Fibroblast of skin of back (primary cell): Measurements from ENCODE around the gene SH2D4B. TPM values are rescaled to one million over a fixed set of nuclear protein-coding genes. Genes with fewer than 3 reads are reported as not detected.

ENCODE experiments used
- DNase-seq: peaks from one replicate; pipeline ENCODE4 v3.0.0-alpha.2; 2013
- polyA plus RNA-seq, 2 experiments: library from polyadenylated mRNA; unstranded; fragments of 120-200 nt; gene quantifications; one replicate each; pipeline ENCODE4 v1.2.1, GENCODE V29; 2013; ENCODE audit not compliant: insufficient read length in 2 of 2

The SH2D4B gene
- not detected for polyA plus RNA-seq (2013, experiment 1 of 2; ENCODE audit: insufficient read length)
- not detected for polyA plus RNA-seq (2013, experiment 2 of 2; ENCODE audit: insufficient read length)

DNA sequence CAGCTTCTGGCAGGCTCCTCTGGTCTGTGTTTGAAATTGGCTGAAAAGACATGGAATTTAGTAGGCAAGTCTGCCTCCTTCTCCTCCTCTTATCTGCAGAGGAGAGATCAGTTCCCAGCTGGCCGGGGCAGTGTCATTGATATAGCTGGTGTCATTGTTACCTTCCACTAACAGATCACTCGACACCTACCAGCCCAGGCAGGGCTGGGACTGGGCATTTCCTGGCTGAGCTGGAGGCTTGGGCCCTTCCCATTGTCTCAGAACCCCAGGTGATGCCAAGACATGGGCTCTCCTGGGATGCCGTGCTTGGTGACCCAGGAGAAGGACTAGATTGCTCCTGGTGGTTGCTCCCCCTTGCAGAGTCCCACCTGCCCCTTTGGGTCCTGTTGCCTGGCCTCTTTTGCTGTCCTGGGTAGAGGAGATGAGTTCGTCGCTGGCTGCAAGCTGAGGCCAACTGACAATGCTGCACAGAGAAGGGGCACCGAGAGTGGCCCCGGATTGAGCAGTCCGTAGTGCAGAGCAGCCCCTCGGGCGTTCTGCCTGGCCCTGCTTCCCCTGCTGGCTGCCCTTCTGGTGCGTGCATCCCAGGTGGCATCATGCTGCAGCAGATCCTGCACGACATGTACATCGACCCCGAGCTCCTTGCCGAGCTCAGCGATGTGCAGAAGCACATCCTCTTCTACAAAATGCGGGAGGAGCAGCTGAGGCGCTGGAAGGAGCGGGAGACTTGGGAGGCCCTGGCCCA, at the start of gene SH2D4B:
Gene SH2D4B, plus strand, starts transcription at position 167 of the 745 bp plus-strand sequence. Its CDS starts 430 bp downstream, at position 597.
- DNase-seq = no peak

DNA sequence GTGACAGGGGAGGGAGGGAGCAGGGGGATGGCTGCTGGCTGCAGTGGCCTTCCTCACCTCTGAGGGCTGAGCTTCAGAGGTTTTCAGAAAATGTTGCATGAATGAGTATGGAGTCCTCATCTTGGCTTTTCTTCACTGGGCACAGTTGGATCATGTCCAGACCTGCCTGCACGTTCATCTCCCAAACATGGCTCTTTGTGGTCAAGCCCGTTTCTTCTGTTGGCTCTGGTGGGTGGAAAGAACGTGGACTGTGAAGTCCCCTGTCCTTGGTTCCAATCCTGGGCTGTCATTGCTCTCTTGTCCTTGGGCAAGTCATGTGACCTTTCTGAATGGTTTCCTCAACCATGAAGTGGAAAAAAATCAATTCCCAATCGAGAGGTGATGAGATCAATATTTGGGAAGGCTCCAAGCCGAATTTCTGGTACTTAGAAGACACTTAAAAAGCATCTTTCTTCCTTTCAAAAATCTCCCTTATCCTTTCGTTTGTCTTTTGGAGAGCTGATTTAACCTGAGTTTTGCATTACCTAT, 49.1 kb upstream of the SH2D4B start:
- no peak for DNase-seq

DNA sequence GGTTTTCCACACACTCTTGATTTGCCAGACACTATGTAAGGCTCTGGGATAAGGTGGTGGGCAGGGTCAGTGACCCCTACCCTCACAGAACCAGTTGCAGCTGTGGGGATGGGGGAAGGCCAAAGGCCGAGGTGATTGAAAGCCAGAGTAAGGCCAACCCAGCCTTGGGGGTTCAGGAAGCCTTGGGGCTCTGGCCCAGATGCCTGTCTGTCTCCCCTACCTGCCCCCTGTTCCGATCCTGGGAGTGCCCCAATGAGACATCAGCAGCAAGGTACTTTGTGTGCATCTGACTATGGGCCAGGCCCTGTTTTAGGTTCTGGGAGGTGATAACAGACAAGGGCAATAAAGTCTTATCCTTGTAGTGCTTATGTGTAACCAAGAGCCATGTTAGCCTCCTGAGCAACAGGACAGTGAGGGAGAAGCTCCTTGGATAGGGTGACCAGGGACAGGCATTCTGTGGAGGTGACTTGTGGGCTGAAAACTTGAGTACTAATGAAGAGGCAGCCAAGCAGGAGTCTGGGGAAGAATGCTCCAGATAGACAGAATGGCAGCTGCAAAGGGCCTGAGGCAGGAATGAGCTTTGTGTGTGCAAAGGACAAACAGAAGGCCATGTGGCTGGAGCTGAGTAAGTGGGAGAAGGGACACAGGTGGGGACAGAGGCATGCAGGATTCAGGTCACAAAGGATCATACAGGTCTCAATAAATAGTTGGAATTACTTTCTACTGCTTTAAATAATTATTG, 48.2 kb upstream of the SH2D4B start:
- no peak for DNase-seq

DNA sequence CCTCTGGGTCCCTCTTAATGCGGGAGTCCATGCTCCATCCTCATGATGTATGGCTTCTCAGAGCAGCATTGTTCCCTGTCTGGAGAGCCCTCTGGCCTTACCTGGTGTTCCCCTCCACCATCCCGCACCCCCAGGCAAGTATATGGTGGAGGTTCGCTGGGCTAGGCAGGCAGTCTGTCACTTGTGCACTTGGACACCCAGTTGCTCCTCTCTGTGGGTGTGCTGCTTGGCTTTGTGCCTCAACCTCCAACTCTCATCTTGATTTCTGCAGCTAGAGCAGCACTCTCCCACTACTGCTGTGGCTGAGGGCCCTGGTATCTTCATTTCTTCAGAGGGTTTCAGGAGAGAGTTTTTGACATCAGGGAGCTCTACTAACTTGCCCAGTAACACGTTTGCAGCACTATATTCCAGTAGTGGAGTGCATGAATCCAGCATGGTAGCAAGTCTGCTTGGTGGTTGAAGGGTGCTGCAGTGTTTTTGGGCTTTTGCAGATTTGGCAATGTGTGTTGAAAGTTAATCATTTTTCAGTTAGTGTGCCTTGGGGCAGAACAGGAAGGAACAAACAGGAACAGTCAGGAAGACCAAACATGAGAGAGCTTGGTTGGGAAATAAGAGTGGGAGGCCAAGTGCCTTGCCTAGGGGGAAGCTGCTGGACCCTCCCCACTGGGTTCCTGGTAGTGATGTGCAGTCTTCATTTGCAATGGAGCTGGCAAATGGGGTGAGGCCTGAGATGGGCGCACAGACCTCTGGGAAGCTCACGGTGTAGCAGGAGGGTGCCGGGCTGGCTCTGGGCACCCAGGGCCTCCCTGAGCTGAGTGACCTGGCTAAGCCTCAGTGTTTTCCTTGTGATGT, 46.2 kb upstream of the SH2D4B start:
- no peak for DNase-seq

DNA sequence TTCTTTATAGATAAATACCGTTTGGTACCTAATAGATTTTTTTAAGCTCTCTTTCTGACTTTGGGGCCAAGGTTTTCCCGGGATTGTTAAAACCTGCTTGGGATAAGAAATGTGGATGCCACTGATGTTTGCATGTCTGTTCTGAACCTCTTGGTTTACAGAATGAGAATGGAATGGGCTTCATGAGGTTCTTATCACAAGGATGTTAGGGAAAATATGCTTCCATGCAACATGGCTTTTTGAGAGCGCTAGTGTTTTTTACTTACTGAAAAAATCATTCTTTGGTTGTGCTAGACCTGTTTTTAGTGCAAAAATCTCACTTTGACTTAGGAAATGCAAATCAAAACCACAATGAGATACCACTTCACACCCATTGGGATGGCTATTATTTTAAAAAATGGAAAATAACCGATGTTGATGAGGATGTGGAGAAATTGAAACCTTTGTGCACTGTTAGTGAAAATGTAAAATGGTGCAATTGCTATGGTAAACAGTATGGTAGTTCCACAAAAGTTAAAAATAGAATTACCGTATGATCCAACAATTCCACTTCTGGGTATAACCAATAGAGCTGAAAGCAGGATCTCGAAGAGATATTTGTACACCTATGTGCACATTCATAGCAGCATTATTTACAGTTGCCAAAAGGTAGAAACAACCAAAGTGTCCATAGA, 44.7 kb upstream of the SH2D4B start:
- DNase-seq = no peak

DNA sequence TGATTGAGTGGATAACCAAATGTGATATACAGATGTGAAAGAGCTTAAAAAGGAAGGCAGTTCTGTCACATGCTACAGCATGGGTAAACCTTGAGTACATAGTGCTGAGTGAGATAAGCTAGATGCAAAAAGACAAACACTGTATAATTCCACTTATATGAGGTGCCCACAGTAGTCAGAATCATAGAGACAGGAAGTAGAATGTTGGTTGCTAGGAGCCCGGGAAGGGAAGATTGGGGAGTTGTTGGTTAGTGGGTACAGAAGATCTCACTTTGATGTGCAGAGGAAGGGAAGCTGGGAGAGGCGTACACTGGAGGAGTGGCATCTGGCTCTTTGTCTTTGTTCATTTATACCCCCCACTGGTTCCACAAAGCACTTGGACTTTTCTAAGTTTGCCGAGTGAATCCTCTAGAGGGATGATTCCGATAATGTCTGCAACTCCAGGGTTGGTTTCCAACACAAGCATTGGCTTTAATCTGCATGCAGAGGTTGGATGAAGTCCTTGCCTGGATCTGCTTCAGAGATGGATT, 44.1 kb upstream of the SH2D4B start:
- peak; percentile 84 for DNase-seq

DNA sequence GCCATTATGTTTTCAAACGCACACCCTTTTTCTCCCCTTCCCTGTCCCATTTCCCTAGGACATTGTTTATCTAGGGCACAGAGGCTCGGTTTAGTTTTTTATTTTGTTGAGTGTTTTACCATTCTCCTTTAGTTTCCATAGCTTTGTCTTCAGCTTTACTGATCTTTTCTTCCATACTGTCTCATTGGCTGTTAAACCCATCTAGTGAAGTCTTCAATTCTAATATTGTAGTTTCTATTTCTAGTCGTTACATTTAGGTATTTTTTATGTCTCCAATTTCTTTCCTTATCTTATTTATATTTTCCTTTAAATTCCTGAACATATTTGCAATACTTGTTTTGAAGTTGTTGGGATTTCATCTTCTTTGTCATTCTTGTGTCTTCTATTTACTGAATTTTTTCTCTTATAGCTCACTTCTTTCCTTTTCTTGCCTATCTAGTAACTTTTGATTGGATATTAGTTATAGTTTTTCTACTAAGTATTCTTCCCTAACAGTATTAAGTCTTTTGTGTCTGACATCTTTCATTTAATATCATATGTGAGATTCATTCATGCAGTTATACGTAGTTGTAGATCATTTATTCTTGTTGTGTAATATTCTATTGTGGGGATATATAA, 41.0 kb upstream of the SH2D4B start:
- no peak for DNase-seq

DNA sequence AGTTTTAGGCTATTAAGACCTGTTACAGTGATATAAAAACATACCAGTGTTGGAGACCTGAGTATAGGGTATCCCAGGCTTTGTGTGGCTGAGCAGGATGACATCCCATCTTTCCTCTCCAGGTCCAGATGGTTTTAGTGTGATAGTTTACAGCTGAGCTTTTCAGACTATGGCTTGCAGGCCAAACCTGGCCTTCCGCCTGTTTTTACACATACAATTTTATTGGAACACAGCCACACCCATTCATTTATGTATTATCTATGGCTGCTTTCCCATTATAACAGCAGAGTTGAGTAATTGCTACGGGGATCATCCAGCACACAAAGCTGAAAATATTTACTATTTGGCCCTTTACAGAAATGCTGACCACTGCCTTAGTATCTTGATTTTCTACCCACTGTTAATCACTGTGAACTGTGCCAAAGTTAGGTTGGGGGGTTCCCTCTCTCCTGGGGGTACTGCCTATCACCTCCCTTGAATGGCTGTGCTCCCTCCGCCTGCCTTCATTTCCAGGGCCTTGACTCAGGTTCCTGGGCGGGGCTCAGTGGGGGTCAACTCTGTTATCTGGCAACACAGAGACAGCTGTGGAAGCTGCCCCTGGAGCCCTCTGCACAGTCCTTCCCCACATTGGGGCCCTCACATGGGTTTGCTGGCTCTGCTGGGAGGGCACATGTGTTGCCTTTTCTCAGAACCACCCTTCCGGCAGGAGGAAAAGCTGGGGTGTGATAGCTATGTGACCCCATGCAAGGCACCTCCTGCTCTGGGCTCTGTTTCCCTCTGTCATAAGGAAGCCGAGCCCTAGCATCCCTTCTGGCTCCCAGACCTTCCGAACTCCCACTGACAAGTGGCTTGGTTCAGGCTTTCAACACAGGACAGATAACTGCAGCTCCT, 40.3 kb upstream of the SH2D4B start:
- no peak for DNase-seq

DNA sequence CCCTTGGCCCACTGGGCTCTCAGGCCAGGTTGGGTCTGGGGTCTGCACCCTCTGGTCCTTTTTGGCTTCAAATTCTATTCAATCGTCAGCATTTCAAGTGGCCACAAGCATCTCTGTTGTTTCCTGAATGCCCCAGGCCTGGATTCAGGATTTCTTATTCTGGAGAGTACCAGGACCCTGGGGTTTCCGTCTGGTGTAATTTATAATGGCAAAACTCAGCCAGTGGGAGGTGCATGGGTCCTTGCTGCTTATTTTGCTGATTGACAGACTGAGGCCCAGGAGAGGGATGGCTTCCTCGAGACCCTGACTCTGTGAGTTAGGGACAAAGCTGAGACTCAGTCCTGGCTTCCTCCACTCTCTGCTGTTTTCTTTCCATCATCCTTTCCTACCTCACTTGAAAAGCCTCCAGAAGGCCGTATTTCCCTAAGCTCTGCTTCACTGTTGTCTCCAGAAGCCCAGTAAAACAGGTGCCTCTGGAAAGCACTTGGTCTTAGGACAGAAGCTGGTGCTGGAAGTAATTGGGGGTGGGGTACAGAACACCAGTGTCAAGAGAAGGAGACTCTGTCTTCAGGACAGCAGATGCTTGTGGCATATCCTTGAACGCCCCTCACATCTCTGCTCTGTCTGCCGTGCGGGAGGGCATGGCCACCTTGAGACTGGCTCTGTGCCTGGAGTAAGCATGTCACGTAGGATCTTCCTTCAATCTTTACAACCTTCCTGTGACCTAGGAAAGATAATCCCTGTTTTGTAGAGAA, 39.4 kb upstream of the SH2D4B start:
- DNase-seq = no peak

DNA sequence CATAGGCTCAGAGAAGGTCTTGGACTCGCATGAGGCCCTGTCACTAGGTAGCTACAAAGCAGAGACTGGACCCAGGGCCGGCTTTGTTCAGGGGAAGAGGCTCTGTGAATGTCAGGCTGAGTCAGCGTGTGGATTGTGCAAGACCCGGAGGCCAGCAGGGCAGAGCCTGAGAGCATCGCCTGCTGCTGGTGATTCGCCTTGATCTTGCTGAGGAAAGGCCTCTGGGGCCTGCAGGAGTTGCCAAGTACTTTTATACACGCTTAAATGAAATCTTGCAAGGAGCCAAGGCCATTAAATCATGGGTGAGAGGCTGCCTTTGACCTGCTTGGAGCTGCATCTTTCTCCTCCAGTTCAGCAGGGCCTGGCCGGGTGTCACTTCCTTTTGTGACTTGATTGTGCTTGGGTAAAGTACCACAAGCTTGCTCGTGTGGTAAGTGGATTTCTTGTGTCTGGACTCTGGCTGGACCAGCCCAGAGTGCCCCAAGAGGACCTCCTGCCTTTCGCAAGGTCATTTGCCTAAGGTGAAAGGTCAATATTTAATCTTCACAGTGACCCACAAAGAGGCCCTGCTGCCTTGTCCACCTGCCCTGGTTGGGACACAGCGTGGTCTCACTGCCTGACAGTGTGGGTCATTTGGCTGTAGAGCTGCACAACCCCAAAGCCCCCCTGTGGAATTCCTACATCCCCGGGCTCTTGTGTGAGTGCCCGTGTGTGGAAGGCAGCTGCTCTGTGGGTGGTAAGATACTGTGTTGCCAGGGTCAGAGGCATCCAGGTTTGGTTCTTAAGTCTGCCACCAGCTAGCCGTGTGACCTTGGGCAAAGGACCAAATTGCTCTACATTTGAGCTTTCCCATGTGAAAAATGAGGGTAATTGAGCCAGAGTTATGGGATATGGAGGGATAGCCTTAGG, 38.6 kb upstream of the SH2D4B start:
- DNase-seq = peak; percentile 92

DNA sequence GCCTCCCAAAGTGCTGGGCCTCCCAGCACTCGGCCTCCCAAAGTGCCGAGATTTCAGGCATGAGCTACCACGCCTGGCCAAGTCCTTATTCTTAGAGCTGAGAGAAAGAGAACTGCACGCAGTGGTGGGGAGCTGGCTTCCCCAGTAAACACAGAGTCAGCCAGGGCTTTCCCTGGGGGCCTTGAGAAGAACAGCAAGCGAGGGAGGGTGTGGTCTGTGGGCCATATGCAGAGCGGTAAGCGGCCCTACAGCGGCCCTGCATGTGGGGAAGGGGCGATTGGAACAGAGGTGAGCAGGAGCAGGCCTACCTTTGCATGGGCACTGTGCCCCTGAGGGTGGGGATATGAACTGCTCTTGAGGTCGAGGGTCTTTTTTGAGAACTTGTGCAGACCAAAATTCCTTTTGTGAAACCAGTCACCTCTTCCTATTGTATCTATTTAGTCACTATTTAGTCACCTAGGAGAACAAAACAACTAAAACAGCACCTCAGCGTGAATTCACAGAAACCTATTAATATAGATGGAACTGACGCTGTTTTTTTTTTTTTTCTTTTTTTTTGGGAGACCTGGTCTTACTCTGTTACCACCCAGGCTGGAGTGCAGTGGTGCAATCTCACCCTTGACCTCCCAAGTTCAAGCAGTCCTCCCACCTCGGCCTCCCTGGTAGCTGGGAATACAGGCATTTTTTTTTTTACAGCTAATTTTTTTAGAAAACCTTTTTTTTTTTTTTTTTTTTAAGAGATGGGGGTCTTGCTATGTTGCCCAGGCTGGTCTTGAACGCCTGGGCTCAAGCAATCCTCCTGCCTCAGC, 36.9 kb upstream of the SH2D4B start:
- DNase-seq = peak; percentile 49

DNA sequence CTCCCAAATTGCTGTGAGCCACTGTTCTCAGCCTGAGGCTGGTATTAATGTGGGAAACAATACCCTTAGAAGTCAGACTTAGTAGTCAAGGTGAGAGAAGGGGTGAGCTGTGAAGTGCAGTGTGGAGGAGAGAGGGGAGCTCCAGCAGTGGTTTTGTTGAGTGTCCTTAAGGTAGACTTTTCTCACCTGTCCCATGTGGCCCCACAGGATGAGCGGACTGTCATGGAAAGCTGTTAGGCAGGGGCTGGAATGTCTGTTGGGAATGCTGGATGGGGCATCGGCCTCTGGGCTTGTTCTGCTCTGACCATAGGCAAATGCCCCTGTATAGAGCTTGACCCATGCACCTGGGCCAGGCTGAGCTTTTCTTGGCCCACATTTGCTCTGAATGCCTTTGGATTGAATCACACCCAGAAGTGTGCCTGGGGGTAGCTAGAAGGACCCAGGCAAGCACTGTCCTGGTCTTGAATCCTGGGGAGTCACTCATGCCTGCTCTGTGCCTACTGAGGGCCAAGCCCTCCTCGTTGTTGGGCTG, 36.3 kb upstream of the SH2D4B start:
- DNase-seq = no peak

DNA sequence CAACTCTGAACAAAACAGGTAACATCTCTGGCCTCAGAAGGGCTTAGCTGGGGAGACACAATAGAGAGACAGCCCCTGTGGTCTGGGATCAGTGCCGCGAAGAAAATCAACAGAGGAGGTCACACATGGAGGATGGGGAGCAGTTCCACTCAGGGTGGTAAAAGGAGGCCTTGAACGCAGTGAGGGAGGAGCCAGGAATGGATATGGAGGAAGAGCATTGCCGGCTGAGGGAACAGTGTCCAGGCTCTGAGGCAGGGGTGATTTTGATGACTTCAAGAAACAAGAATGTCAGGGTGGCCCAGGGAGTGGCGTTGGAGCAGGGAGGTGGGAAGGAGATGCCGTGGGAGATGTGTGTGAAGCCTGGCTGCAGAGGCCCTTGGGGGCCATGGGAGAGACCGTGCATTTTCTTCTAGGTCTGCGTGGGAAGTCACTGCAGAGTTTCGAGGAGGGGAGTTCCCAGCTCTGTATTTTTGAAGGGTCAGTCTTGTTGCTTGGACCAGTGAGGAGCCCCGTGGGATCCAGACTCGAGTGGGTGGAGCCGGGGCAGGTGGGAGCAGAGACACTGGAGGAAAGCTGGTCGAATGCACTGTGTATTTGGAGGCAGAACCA, 35.7 kb upstream of the SH2D4B start:
- DNase-seq = no peak

DNA sequence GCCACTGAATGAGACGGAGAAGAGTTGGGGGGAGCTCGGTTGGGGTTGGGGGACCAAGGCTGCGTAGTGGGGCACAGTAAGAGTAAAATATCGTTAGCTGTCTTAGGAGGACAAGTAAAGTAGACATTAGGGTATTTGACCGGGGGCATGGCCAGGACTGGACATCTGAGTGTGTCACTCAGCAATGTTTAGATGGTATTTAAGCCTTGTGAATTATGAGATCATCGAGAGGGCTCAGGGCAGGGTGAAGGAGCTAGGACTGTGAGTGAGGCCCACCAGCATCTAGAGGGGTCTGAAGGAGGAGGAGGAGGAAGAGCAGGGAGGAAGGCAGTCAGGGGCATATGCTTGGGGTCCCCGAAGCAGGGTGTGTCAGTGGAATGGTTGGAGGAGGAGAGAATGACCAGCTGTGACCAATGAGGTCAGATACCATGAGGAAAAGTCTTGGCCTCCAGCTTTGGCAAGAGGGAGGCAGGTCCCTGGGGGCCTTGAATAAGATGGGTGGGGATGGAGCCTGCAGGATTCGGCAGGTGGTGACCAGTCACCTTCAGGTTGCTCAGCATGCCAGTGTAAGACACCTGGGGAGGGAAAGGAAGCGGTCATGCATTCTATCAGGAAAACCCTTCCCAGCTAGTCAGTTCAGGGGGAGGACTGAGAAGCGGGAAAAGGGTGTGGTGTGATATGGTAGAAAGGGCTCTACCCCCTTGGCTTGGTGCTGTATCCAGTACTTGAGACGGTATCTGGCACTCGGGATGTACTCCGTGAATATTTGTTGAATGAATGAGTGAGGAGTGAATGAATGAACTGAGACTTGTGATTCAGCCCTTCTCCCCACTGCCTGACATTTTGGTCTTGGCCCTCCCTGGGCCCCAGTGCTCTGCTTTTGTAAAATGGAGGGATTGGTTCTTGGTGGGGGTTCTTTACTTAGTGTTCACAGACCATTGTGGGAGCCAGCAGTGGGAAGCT, 34.8 kb upstream of the SH2D4B start:
- DNase-seq = no peak

DNA sequence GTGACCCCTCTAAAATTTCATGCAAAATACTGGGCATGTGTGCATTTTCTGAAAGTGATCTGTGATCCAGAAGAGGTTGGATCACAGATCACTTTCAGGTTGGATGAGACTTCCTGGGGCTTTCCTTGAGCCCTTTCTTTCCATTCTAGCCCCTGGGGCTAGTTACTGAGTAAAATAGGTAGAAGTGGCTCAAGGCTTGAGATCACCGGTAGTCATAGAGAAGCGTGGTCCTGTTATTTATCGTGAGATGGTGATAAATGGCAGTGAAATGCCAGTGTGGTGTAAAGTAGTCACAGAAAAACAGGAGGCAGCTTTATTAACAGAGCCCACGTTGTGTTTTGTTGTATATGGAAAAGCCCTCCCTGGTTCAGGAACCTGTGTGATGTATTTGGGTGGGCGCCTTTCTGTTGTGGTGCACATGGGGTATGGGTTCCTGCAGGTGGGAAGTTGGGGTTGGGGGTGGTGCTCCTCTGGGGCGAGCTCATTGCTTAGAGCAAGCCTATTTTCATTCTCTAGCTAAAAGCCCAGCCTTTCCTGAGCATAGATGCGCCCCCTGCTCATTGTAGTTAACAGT, 34.0 kb upstream of the SH2D4B start:
- no peak for DNase-seq
